BJ (cell line): ENCODE measurements around the gene EPAS1. TPM values are rescaled to one million over a fixed set of nuclear protein-coding genes. Genes with fewer than 3 reads are reported as not detected.

ENCODE experiments used
- CTCF ChIA-PET: fragments of 350-600 bp; formaldehyde crosslinking; extraction: SDS; loops from one replicate; lab custom pipeline; 2021; ENCODE audit warnings: antibody characterized with exemption, inconsistent platforms; lab: Yijun Ruan, JAX
- POLR2A ChIA-PET: fragments of 300-600 bp; sonication (Branson Sonifier 250); formaldehyde crosslinking; extraction: SDS; loops from one replicate; lab custom pipeline; 2021; ENCODE audit warnings: antibody characterized with exemption; lab: Charles Lee
- DNase-seq: peaks from one replicate; pipeline ENCODE4 v3.0.0-alpha.2; 2011; ENCODE audit warnings: low read depth
- H3K27me3 ChIP-seq: 2 replicates; pipeline ENCODE4 v1.6.0; 2011; ENCODE audit warnings: low read length; ENCODE audit not compliant: control insufficient read depth, insufficient read depth
- H3K36me3 ChIP-seq: 2 replicates; pipeline ENCODE4 v1.5.1; 2011; ENCODE audit warnings: low read length; ENCODE audit not compliant: control insufficient read depth, insufficient read depth
- H3K4me3 ChIP-seq: 2 replicates; pipeline ENCODE4 v1.5.1; 2011; ENCODE audit warnings: low read depth, mild to moderate bottlenecking, control low read depth, low read length
- CTCF ChIP-seq: IDR thresholded peaks from 2 replicates; pipeline ENCODE4 v1.5.1; 2011; ENCODE audit warnings: low read depth, mild to moderate bottlenecking, control low read depth, inconsistent platforms, low read length, moderate library complexity; ENCODE audit not compliant: insufficient read depth
- polyA plus RNA-seq: library from polyadenylated mRNA; depleted of rRNA; stranded (reverse); fragments of >200 nt; gene quantifications from 2 replicates; pipeline ENCODE4 v1.2.3, GENCODE V29; 2011

Gene EPAS1
- polyA plus RNA-seq, 1 experiment, result 531 TPM

DNA sequence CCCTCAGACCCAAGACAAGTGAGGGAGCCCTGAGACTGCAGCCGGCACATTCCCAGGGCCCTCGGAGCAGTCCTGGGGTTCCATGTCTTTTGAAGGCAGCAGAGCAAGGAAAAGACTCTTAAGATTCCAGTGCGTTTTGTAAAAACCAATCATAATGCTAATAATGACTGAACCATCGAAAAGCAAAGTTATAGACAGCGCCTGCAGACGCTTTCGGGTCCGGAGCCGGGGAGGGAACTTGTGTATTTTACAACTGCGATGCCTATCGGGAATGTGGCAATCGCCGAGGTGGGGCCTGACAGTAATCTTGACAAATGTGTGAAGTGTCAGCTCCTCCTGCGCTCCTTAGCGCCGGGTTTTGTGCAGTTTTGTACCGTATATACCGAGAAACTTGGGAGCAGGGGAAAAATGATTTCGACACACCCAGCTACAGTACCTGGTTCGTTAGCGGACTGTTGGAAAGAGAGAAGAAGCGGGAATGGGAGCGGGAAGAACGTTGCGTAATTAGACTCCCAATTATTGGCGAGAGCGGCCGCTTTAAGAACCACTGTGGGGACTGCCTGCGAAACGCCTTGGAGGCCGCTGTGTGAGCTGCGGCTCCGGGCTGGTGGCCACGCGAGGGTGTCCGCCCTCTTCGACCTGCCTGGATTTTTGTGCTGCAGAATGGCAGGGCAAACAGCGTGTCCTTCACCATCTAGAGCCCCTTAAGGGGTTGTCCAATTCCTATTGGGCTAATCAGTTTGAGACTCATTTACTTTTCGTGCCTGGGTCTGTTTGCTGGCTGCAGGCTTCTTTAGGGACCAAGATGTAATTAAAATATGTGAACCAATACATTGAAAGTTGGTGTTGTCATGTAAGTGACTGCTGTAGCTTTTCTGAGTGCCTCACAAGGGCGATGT is 2.4 kb downstream of the EPAS1 start:
- DNase-seq, result peak; percentile 21
- peak overlapping the region; percentile 93 for H3K4me3 ChIP-seq
- 0 out of 2 replicates have a peak, but pooled peaks have one; percentile 16 for TF ChIP-seq CTCF
- ChIA-PET POLR2A (interaction anchor here (0.9 kb wide), 1 partner anchor 30 kb away, joined by 5 read pairs; no protein-coding TSS in a partner anchor), CTCF (interaction anchor here (0.5 to 3.8 kb wide), 8 partner anchors 19 to 307 kb away, joined by 3 to 28 read pairs (median 3); no protein-coding TSS in a partner anchor)
- H3K27me3 ChIP-seq, result no peaks in the 10 kb centered on the region
- no peaks in the 10 kb centered on the region for H3K36me3 ChIP-seq

DNA sequence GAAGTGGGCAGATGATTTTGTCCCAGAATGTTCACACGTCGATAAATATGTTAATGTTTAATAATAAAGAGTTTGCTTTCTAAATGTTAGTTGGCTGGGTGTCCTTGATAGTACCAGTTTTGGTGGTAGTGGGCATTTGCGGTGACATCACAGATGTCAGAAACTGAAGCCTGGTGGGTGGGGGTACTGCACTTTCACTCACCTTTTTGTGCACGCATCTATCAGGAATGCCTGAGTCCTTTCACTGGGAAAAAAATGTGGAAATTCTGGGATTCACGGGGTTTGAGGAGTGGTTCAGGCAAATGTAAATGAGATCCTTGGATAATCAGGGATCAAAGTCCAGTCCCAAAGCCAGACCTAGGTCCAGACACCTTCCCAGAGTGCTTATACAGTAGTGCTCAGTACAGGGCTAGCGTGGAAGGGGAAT is 3.2 kb downstream of the EPAS1 start:
- H3K27me3 ChIP-seq, result no peaks in the 10 kb centered on the region
- peak overlapping the region; percentile 93 for H3K4me3 ChIP-seq
- TF ChIP-seq CTCF, result no peak
- POLR2A ChIA-PET, result no interaction called here
- DNase-seq, result no peak
- H3K36me3 ChIP-seq, result peaks cover 2% of the 10 kb centered on the region; the same call in 1 of the 2 replicates
- CTCF ChIA-PET, result interaction anchor here (0.7 kb wide), 1 partner anchor 53 kb away, joined by 3 read pairs; no protein-coding TSS in a partner anchor

DNA sequence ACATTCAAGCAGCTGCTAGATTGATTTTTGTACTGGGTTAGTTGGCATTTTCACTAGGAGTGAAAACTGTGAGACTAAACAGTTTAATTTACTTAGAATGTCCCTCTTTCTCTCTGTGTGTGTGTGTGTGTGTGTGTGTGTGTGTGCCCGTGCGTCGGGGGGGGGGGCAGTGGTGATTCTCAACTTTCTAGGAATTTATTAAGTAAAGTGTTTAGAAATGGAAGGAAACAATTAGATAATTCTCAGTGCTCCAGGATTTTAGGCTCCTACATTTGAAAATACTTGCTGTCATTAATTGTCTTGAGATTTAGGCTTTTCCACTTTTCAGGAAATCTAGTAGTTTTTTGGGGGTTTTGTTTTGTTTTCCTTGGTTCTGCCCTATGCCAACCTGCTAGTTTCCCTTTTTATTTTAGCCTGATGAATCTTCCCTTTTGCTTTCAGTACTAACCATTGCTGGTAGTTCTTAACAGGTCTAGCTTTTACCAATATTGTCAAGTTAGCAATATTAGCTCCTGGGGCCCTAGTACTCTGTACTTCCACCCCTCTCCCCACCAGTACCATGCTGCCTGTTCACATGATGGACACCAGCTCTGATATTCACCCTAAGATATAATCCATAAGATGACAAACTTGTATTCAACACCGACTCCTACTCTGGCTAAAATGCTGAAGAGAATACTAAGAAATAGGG is 4.9 kb downstream of the EPAS1 start:
- DNase-seq, result no peak
- Histone ChIP-seq H3K36me3 (peaks cover 2% of the 10 kb centered on the region; the same call in 1 of the 2 replicates), H3K4me3 (no peak overlapping the region), H3K27me3 (no peaks in the 10 kb centered on the region)
- no peak for TF ChIP-seq CTCF
- ChIA-PET POLR2A (interaction anchor here (0.6 kb wide), 1 partner anchor 187 kb away, joined by 4 read pairs; no protein-coding TSS in a partner anchor), CTCF (interaction anchor here (0.7 to 1.4 kb wide), 4 partner anchors 32 to 222 kb away, joined by 3 to 4 read pairs (median 3); no protein-coding TSS in a partner anchor)

DNA sequence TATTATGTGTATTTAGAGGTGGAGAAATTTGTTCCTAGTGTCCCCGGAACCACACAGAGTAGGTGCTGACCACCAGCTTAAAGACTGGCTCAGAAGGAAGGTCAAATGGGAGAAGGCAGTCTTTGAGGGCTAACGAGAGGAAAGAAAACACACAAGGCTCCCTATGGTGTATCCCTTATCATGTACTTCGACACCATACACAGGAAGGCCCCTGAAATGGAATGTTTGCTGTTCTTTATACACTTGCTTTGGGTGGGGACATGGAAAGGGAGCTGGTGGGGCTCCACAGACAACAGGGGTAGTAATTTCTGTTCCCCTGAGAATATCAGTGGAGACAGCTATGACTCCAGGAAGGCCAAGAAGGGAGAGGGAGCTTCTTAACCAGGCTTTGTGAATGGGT is 6.0 kb downstream of the EPAS1 start:
- ChIA-PET CTCF (interaction anchor here (0.7 to 1.4 kb wide), 4 partner anchors 31 to 240 kb away, joined by 3 to 4 read pairs (median 3); no protein-coding TSS in a partner anchor), POLR2A (interaction anchor here (0.6 kb wide), 1 partner anchor 1380 kb away, joined by 5 read pairs; no protein-coding TSS in a partner anchor)
- H3K27me3 ChIP-seq, result no peaks in the 10 kb centered on the region
- H3K4me3 ChIP-seq, result no peak overlapping the region
- peaks cover 2% of the 10 kb centered on the region; the same call in 1 of the 2 replicates for H3K36me3 ChIP-seq
- DNase-seq, result no peak
- TF ChIP-seq CTCF, result no peak

- TF ChIP-seq CTCF, result no peak
- H3K27me3 ChIP-seq, result no peaks in the 10 kb centered on the region
- ChIA-PET CTCF (interaction anchor here (1.0 kb wide), 1 partner anchor 241 kb away, joined by 3 read pairs; no protein-coding TSS in a partner anchor), POLR2A (no interaction called here)
- DNase-seq, result no peak
- H3K36me3 ChIP-seq, result peaks cover 2% of the 10 kb centered on the region; the same call in 1 of the 2 replicates
- H3K4me3 ChIP-seq, result no peak overlapping the region
These were observed 6.6 kb downstream of the EPAS1 start for GRCh38 chr2:46303822-46304221.
